HCT116 (cell line): ENCODE results near the gene TBC1D4. TPM values are rescaled to one million over a fixed set of nuclear protein-coding genes. Genes with fewer than 3 reads are reported as not detected.
"Not testable (repeated sequence)": the region's sequence is repeated elsewhere in the genome, so short reads cannot be mapped to it uniquely, and the experiment has no call there.

Source experiments
- ATAC-seq: fragments of 200-7000 bp; cut with Tn5 transposase; 2 replicates; pipeline ENCODE4 v1.9.1; 2020; ENCODE audit warnings: mild to moderate bottlenecking, moderate library complexity
- BruUV-seq: library from RNA; stranded (reverse); fragments of 400-500 nt; replicated peaks from 2 replicates; lab custom pipeline; 2021; lab: Mats Ljungman, UMichigan
- CTCF ChIA-PET: fragments of 300-600 bp; sonication (Branson Sonifier 250); formaldehyde crosslinking; loops from one replicate; lab custom pipeline; 2021; ENCODE audit warnings: antibody characterized with exemption; lab: Charles Lee
- POLR2A ChIA-PET: fragments of 300-600, 350-600 bp; sonication (Branson Sonifier 250); formaldehyde crosslinking; loops from one replicate; lab custom pipeline; 2021; ENCODE audit warnings: antibody characterized with exemption; lab: Charles Lee
- RAD21 ChIA-PET, 2 experiments: fragments of 300-600 bp; sonication (Branson Sonifier 250); formaldehyde crosslinking; loops; one replicate each; lab custom pipeline; 2023; ENCODE audit warnings: low total read pairs in 2 of 2; ENCODE audit not compliant: uncharacterized antibody in 2 of 2, unreplicated experiment in 2 of 2, low non-redundant PET in 1 of 2; lab: Charles Lee
- DNase-seq: peaks from one replicate; pipeline ENCODE4 v3.0.0-alpha.2; 2010; ENCODE audit warnings: low read depth, low spot score
- H2AFZ ChIP-seq: fragments of 200-600 bp; shearing (Covaris generic), sonication (generic); 2 replicates; pipeline ENCODE4 v1.6.1; 2017; ENCODE audit warnings: low read depth, mixed run types, mixed read lengths, antibody characterized with exemption, low read length; ENCODE audit not compliant: poor library complexity, severe bottlenecking
- H3K27ac ChIP-seq: 2 replicates; pipeline ENCODE4 v1.5.1; 2012; ENCODE audit warnings: low read depth, low read length
- H3K27me3 ChIP-seq: fragments of 200-600 bp; sonication (generic); 2 replicates; pipeline ENCODE4 v1.6.1; 2016; ENCODE audit warnings: mixed run types, low read length, mixed read lengths; ENCODE audit not compliant: insufficient read depth
- H3K36me3 ChIP-seq, 2 experiments: fragments of 200-500 bp in 1 of 2; fragments of 200-600 bp in 1 of 2; sonication (Bioruptor generic) in 1 of 2; sonication (generic) in 1 of 2; 2 replicates each; pipeline versions ENCODE4 v1.5.1 to v1.6.1; 2014 to 2016; ENCODE audit warnings: low read length in 2 of 2, inconsistent platforms in 1 of 2, mixed read lengths in 1 of 2, mixed run types in 1 of 2; ENCODE audit not compliant: insufficient read depth in 2 of 2, control insufficient read depth in 1 of 2
- H3K4me1 ChIP-seq, 2 experiments: fragments of 200-600 bp in 1 of 2; sonication (generic) in 1 of 2; 2 replicates each; pipeline versions ENCODE4 v1.5.1 to v1.6.1; 2012 to 2017; ENCODE audit warnings: low read length in 2 of 2, inconsistent platforms in 1 of 2, mild to moderate bottlenecking in 1 of 2, mixed read lengths in 1 of 2, mixed run types in 1 of 2, moderate library complexity in 1 of 2; ENCODE audit not compliant: insufficient read depth in 2 of 2, control insufficient read depth in 1 of 2
- H3K4me2 ChIP-seq: fragments of 200-600 bp; sonication (generic); 2 replicates; pipeline ENCODE4 v1.6.1; 2017; ENCODE audit warnings: mixed run types, low read length, mixed read lengths
- H3K4me3 ChIP-seq, 2 experiments: fragments of 200-600 bp in 1 of 2; sonication (generic) in 1 of 2; replicated peaks in 1 of 2; 2 replicates each; pipeline ENCODE4 v1.5.1; 2011 to 2016; ENCODE audit warnings: low read length in 2 of 2, control low read depth in 1 of 2, low read depth in 1 of 2, mild to moderate bottlenecking in 1 of 2, mixed read lengths in 1 of 2, mixed run types in 1 of 2
- H3K79me2 ChIP-seq: fragments of 200-600 bp; sonication (generic); 2 replicates; pipeline ENCODE4 v1.6.1; 2017; ENCODE audit warnings: mild to moderate bottlenecking, mixed run types, low read length, moderate library complexity, mixed read lengths; ENCODE audit not compliant: insufficient read depth
- H3K9ac ChIP-seq: fragments of 200-600 bp; sonication (generic); 2 replicates; pipeline ENCODE4 v1.6.1; 2016; ENCODE audit warnings: low read length, mixed read lengths
- H3K9me2 ChIP-seq: fragments of 200-600 bp; sonication (generic), shearing (Covaris generic); 2 replicates; pipeline ENCODE4 v1.6.1; 2017; ENCODE audit warnings: mixed run types, mild to moderate bottlenecking, moderate library complexity; ENCODE audit not compliant: insufficient read depth
- H3K9me3 ChIP-seq, 2 experiments: fragments of 200-500 bp in 1 of 2; fragments of 200-600 bp in 1 of 2; sonication (Bioruptor generic) in 1 of 2; sonication (generic) in 1 of 2; 2 replicates each; pipeline ENCODE4 v1.6.1; 2014 to 2017; ENCODE audit warnings: low read length in 2 of 2, mixed read lengths in 2 of 2, inconsistent platforms in 1 of 2, low read depth in 1 of 2, mild to moderate bottlenecking in 1 of 2, mixed run types in 1 of 2, moderate library complexity in 1 of 2; ENCODE audit not compliant: control insufficient read depth in 1 of 2, insufficient read depth in 1 of 2
- H4K20me1 ChIP-seq: fragments of 200-600 bp; sonication (generic), shearing (Covaris generic); 2 replicates; pipeline ENCODE4 v1.6.1; 2017; ENCODE audit warnings: mixed run types, mild to moderate bottlenecking, moderate library complexity; ENCODE audit not compliant: insufficient read depth
- CBX3 ChIP-seq: IDR thresholded peaks from 2 replicates; pipeline ENCODE4 v1.6.1; 2012; ENCODE audit warnings: low read depth
- CEBPB ChIP-seq: IDR thresholded peaks from 2 replicates; pipeline ENCODE4 v1.6.1; 2012; ENCODE audit warnings: low read depth
- EGR1 ChIP-seq: IDR thresholded peaks from 2 replicates; pipeline ENCODE4 v1.6.1; 2012; ENCODE audit warnings: low read depth
- ELF1 ChIP-seq: IDR thresholded peaks from 2 replicates; pipeline ENCODE4 v1.6.1; 2012; ENCODE audit warnings: low read depth, borderline replicate concordance
- EZH2 ChIP-seq: fragments of 200-600 bp; sonication (generic); IDR thresholded peaks from 2 replicates; pipeline ENCODE4 v1.6.1; 2017; ENCODE audit warnings: antibody characterized with exemption, mixed run types
- EZH2phosphoT487 ChIP-seq: fragments of 200-600 bp; IDR thresholded peaks from 2 replicates; pipeline ENCODE4 v1.6.1; 2018; ENCODE audit warnings: antibody characterized with exemption, borderline replicate concordance
- FOSL1 ChIP-seq: IDR thresholded peaks from 2 replicates; pipeline ENCODE4 v1.6.1; 2012; ENCODE audit warnings: low read depth
- JUND ChIP-seq: IDR thresholded peaks from 2 replicates; pipeline ENCODE4 v1.6.1; 2012
- MAX ChIP-seq: IDR thresholded peaks from 2 replicates; pipeline ENCODE4 v1.6.1; 2012
- POLR2A ChIP-seq: IDR thresholded peaks from 2 replicates; pipeline ENCODE4 v1.7.0; 2011; ENCODE audit warnings: borderline replicate concordance; ENCODE audit not compliant: insufficient read depth, insufficient read length; ENCODE audit errors: extremely low read depth
- POLR2AphosphoS5 ChIP-seq: IDR thresholded peaks from 2 replicates; pipeline ENCODE4 v1.6.1; 2011; ENCODE audit warnings: mild to moderate bottlenecking, low read depth, low read length, moderate library complexity
- RAD21 ChIP-seq: IDR thresholded peaks from 2 replicates; pipeline ENCODE4 v1.6.1; 2012; ENCODE audit warnings: low read depth, mild to moderate bottlenecking
- REST ChIP-seq: IDR thresholded peaks from 2 replicates; pipeline ENCODE4 v1.6.1; 2012; ENCODE audit warnings: low read depth
- SIN3A ChIP-seq: IDR thresholded peaks from 2 replicates; pipeline ENCODE4 v1.6.1; 2012; ENCODE audit warnings: low read depth
- SRF ChIP-seq: IDR thresholded peaks from 2 replicates; pipeline ENCODE4 v1.6.1; 2012; ENCODE audit warnings: low read depth
- TCF7L2 ChIP-seq: IDR thresholded peaks from 2 replicates; pipeline ENCODE4 v1.7.0; 2011; ENCODE audit warnings: borderline replicate concordance, inconsistent platforms; ENCODE audit not compliant: insufficient read depth, insufficient read length; ENCODE audit errors: extremely low read depth
- ZBTB33 ChIP-seq: IDR thresholded peaks from 2 replicates; pipeline ENCODE4 v1.6.1; 2011; ENCODE audit warnings: mild to moderate bottlenecking, low read length, moderate library complexity; ENCODE audit not compliant: insufficient replicate concordance; ENCODE audit errors: extremely low read depth
- ZFX ChIP-seq: fragments of 450-650 bp; IDR thresholded peaks from 2 replicates; pipeline ENCODE4 v1.6.1; 2017
- ZNF274 ChIP-seq: fragments of 200-500 bp; sonication (Bioruptor generic); IDR thresholded peaks from 2 replicates; pipeline ENCODE4 v1.6.1; 2014; ENCODE audit warnings: mild to moderate bottlenecking, low read depth, low read length, inconsistent platforms
- intact Hi-C: fragments of 100-400 bp; cut with micrococcal nuclease; formaldehyde crosslinking; loops from 2 replicates; pipeline ENCODE4 v1.10.0; 2022
- total RNA-seq: library from RNA; stranded (reverse); gene quantifications from one replicate; pipeline ENCODE4 v1.2.1, GENCODE V29; 2021; ENCODE audit not compliant: unreplicated experiment

Gene TBC1D4
- total RNA-seq, 1 experiment from 2014 or later = 24.6 TPM

- H4K20me1 ChIP-seq, H3K4me2 ChIP-seq, H3K27ac ChIP-seq, H3K4me1 ChIP-seq, H3K36me3 ChIP-seq, H3K9me3 ChIP-seq, H3K9ac ChIP-seq, RAD21 ChIA-PET, H3K27me3 ChIP-seq, POLR2A ChIA-PET, DNase-seq, BruUV-seq, CTCF ChIA-PET, H2AFZ ChIP-seq, ATAC-seq, H3K4me3 ChIP-seq, H3K9me2 ChIP-seq, intact Hi-C loops, H3K79me2 ChIP-seq: not testable (repeated sequence)
Measured at GRCh38 chr13:75306967-75307366, 175.0 kb downstream of the TBC1D4 start.

GRCh38 chr13:75305059-75305458, 176.9 kb downstream of the TBC1D4 start:
- Histone ChIP-seq H3K36me3 (no peaks in the 10 kb centered on the region; a peak in 1 of 4 replicates), H3K27ac (no peak overlapping the region), H3K79me2 (no peaks in the 10 kb centered on the region), H3K4me3 (no peak overlapping the region), H3K9me2 (no peaks in the 10 kb centered on the region), H3K9me3 (no peaks in the 10 kb centered on the region), H3K27me3 (no peaks in the 10 kb centered on the region), H3K4me1 (no peaks in the 10 kb centered on the region), H4K20me1 (no peaks in the 10 kb centered on the region)
- ChIA-PET POLR2A (no interaction called here), CTCF (no interaction called here)
- no peak for ATAC-seq
- no peak for DNase-seq
- TF ChIP-seq ZNF274 (no peak), POLR2A (no peak), FOSL1 (no peak), EZH2phosphoT487 (no peak), TCF7L2 (no peak), POLR2AphosphoS5 (no peak), RAD21 (no peak), CBX3 (no peak), EGR1 (no peak), SRF (no peak), JUND (no peak), ZBTB33 (no peak), CEBPB (no peak), SIN3A (no peak), ELF1 (no peak), REST (no peak), ZFX (no peak), EZH2 (no peak), MAX (no peak)
- TF ChIP-seq, all 23 proteins: peak for 0
- RAD21 ChIA-PET = no interaction called here
- Histone ChIP-seq H3K9ac (no peak overlapping the region), H3K4me2 (no peak overlapping the region), H2AFZ (no peak overlapping the region)
- intact Hi-C loops = no loop called here
- BruUV-seq = no TSS peak
